Panc1 (cell line): ENCODE data around the gene INPP5D.

Experiments
- POLR2AphosphoS5 ChIP-seq: IDR thresholded peaks from 2 replicates; pipeline ENCODE4 v1.6.1; 2012; ENCODE audit warnings: mild to moderate bottlenecking, low read depth, low read length, moderate library complexity
- REST ChIP-seq, 2 experiments: IDR thresholded peaks; 2 replicates each; pipeline ENCODE4 v1.6.1; 2011 to 2012; ENCODE audit warnings: low read depth in 2 of 2, control low read depth in 1 of 2, low read length in 1 of 2, mild to moderate bottlenecking in 1 of 2, moderate library complexity in 1 of 2; ENCODE audit not compliant: insufficient read depth in 1 of 2
- SIN3A ChIP-seq: IDR thresholded peaks from 2 replicates; pipeline ENCODE4 v1.6.1; 2012; ENCODE audit warnings: low read depth, mild to moderate bottlenecking, low read length, moderate library complexity, borderline replicate concordance; ENCODE audit not compliant: insufficient read depth
- TF ChIP-seq, protein P1 (sequence below): fragments of 450-650 bp; IDR thresholded peaks from 2 replicates; pipeline ENCODE4 v1.5.1; 2017; ENCODE audit warnings: mild to moderate bottlenecking

DNA sequence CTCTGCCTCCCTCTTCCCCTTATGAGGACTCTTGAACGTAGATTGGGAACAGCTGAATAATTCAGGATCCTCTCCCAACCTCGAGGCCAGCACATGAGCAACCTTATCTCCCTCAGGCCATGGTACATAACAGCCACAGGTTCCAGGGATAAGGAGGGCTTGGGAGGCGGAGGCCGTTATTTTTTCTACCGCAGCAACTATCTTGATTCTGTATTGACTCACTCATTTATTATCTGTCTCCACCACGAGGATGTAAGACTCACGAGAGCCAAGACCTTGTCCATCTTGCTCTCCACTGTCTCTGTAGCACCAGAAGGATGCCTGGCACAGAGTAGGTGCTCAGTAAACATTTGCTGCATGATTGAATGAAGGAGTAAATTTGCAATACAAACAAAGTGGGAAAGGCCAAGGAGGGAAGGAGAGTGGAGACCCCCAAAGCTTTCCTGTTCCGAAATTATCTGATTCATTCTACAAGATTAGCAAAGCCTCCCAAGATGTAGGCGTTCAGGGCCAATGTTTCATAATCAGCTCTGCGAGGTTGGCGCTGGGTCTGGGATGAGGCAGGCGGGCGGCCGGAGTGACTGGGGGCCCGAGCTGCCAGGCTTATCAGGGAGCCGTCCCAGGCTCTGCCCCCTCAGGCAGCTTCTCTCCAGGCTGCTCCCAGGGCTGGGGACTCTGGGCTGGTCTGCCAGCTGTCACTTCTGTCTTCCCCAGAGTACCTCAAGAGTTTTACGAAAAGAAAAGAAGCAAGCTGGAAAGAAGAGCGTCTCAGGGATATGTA, 31.6 kb downstream of the INPP5D start:
- TF ChIP-seq POLR2AphosphoS5 (no peak), SIN3A (no peak), REST (IDR thresholded peaks at IDR 0.05; ENCODE audit: insufficient read depth in 1 of 2, low read depth in 2 of 2, low read length in 1 of 2) (no peak)
- TF ChIP-seq, protein P1, sequence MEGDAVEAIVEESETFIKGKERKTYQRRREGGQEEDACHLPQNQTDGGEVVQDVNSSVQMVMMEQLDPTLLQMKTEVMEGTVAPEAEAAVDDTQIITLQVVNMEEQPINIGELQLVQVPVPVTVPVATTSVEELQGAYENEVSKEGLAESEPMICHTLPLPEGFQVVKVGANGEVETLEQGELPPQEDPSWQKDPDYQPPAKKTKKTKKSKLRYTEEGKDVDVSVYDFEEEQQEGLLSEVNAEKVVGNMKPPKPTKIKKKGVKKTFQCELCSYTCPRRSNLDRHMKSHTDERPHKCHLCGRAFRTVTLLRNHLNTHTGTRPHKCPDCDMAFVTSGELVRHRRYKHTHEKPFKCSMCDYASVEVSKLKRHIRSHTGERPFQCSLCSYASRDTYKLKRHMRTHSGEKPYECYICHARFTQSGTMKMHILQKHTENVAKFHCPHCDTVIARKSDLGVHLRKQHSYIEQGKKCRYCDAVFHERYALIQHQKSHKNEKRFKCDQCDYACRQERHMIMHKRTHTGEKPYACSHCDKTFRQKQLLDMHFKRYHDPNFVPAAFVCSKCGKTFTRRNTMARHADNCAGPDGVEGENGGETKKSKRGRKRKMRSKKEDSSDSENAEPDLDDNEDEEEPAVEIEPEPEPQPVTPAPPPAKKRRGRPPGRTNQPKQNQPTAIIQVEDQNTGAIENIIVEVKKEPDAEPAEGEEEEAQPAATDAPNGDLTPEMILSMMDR, result no peak
